ENCODE data around the gene TAOK3. TPM values are rescaled to one million over a fixed set of nuclear protein-coding genes. Genes with fewer than 3 reads are reported as not detected.

The TAOK3 gene
- total and polyA plus RNA-seq, 4 donors: 19.9 to 54.5 (median 37.7) TPM

DNA sequence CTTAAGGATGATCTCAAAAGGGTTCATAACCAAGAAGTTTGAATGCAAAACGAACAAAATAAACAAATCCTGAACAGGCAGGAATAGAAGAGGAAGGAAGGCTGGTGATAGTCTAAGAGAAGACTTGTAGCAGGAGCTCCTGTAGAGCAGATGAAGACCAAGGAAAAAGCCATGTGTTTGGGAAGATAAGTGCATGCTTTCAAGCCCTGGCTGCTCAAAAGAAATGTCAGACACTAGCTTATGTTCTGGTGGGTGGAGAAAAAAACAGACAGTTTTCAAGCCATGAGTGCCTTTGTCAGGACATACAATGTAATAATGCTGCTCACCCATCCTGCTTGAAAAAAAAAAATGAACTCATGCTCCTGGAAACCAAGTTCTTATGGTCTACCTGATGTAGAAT is 27.4 kb downstream of the TAOK3 start:
- H3K4me3 ChIP-seq: no peak overlapping the region
- ATAC-seq (ENCODE audit: insufficient read depth, low FRiP score) (no peak), DNase-seq (no peak)
- H3K9ac ChIP-seq (ENCODE audit: insufficient read depth in 1 of 2, low read length in 2 of 2): no peak overlapping the region
- no peaks in the 10 kb centered on the region for H3K27me3 ChIP-seq (ENCODE audit: control insufficient read depth in 3 of 3, insufficient read depth in 3 of 3, low read length in 2 of 3)
- no peak overlapping the region for H3K27ac ChIP-seq (ENCODE audit: low read depth in 1 of 2, low read length in 1 of 2)
- TF ChIP-seq, protein P1, sequence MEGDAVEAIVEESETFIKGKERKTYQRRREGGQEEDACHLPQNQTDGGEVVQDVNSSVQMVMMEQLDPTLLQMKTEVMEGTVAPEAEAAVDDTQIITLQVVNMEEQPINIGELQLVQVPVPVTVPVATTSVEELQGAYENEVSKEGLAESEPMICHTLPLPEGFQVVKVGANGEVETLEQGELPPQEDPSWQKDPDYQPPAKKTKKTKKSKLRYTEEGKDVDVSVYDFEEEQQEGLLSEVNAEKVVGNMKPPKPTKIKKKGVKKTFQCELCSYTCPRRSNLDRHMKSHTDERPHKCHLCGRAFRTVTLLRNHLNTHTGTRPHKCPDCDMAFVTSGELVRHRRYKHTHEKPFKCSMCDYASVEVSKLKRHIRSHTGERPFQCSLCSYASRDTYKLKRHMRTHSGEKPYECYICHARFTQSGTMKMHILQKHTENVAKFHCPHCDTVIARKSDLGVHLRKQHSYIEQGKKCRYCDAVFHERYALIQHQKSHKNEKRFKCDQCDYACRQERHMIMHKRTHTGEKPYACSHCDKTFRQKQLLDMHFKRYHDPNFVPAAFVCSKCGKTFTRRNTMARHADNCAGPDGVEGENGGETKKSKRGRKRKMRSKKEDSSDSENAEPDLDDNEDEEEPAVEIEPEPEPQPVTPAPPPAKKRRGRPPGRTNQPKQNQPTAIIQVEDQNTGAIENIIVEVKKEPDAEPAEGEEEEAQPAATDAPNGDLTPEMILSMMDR (IDR thresholded peaks at IDR 0.05; ENCODE audit: control extremely low read depth, extremely low read depth): no peak
- no peaks in the 10 kb centered on the region for H3K9me3 ChIP-seq (ENCODE audit: control insufficient read depth in 4 of 4, insufficient read depth in 3 of 4, low read length in 3 of 4)
- H3K36me3 ChIP-seq (ENCODE audit: control insufficient read depth in 4 of 4, insufficient read depth in 4 of 4, low read length in 4 of 4): no peaks in the 10 kb centered on the region
- H3K4me1 ChIP-seq (ENCODE audit: control insufficient read depth in 5 of 5, insufficient read depth in 5 of 5, low read length in 5 of 5): peaks cover 0 to 6% (median 4%) of the 10 kb centered on the region in 5 donors
- 2 to 22% methylated on average over 1 of the region's 1 CpG for WGBS, 2 donors

DNA sequence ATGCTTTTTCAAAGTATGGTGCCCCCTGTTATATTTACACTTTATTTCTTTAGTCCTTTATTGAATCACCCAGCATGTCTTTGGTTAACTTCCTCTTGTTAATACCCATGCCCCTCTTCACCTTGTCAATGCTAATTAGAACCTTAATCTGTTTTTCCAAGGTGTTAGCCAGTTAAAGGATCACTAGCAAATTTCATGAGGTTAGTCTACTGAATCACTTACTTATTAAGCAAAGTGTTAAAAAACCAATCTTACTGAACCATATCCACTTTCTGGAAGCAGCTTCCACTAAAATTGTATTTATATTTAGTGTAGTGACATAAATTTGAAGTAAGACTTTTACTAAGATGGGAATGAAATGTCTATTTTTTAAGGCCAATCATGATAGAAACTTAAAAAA is 27.9 kb downstream of the TAOK3 start:
- TF ChIP-seq, protein P1 (IDR thresholded peaks at IDR 0.05; ENCODE audit: control extremely low read depth, extremely low read depth): no peak
- Histone ChIP-seq H3K9ac (ENCODE audit: insufficient read depth in 1 of 2, low read length in 2 of 2) (no peak overlapping the region), H3K36me3 (ENCODE audit: control insufficient read depth in 4 of 4, insufficient read depth in 4 of 4, low read length in 4 of 4) (no peaks in the 10 kb centered on the region), H3K27ac (ENCODE audit: low read depth in 1 of 2, low read length in 1 of 2) (no peak overlapping the region), H3K4me1 (ENCODE audit: control insufficient read depth in 5 of 5, insufficient read depth in 5 of 5, low read length in 5 of 5) (peaks cover 0 to 6% (median 4%) of the 10 kb centered on the region in 5 donors), H3K4me3 (no peak overlapping the region), H3K27me3 (ENCODE audit: control insufficient read depth in 3 of 3, insufficient read depth in 3 of 3, low read length in 2 of 3) (no peaks in the 10 kb centered on the region), H3K9me3 (ENCODE audit: control insufficient read depth in 4 of 4, insufficient read depth in 3 of 4, low read length in 3 of 4) (no peaks in the 10 kb centered on the region)
- no peak for ATAC-seq (ENCODE audit: insufficient read depth, low FRiP score)
- no peak for DNase-seq

DNA sequence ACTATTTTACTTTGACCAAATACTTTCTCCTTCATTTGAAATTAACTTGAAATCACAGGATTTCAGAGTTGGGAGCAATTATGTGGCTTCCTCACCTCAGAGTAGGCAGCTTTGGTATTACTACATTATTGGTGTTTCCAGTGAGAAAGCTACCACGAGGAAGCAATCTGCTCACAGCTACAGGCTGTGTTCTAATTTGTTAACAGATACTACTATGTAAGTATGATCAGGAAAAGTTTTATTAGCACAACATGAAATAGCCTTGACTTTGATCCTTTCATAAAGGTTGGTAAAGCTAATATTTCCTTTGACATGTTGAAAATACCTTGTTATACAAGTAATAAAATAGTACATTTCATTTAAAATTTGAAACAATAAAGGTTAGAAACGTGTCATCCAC is 30.6 kb downstream of the TAOK3 start:
- peaks cover 0 to 13% (median 6%) of the 10 kb centered on the region in 5 donors for H3K4me1 ChIP-seq (ENCODE audit: control insufficient read depth in 5 of 5, insufficient read depth in 5 of 5, low read length in 5 of 5)
- H3K9me3 ChIP-seq (ENCODE audit: control insufficient read depth in 4 of 4, insufficient read depth in 3 of 4, low read length in 3 of 4): no peaks in the 10 kb centered on the region
- H3K4me3 ChIP-seq: no peak overlapping the region
- no peak overlapping the region for H3K27ac ChIP-seq (ENCODE audit: low read depth in 1 of 2, low read length in 1 of 2)
- DNase-seq (no peak), ATAC-seq (ENCODE audit: insufficient read depth, low FRiP score) (no peak)
- no peak overlapping the region for H3K9ac ChIP-seq (ENCODE audit: insufficient read depth in 1 of 2, low read length in 2 of 2)
- no peaks in the 10 kb centered on the region for H3K36me3 ChIP-seq (ENCODE audit: control insufficient read depth in 4 of 4, insufficient read depth in 4 of 4, low read length in 4 of 4)
- no peaks in the 10 kb centered on the region for H3K27me3 ChIP-seq (ENCODE audit: control insufficient read depth in 3 of 3, insufficient read depth in 3 of 3, low read length in 2 of 3)
- TF ChIP-seq, protein P1 (IDR thresholded peaks at IDR 0.05; ENCODE audit: control extremely low read depth, extremely low read depth): no peak
- 50 to 57% methylated on average over 2 of the region's 2 CpGs for WGBS, 2 donors

DNA sequence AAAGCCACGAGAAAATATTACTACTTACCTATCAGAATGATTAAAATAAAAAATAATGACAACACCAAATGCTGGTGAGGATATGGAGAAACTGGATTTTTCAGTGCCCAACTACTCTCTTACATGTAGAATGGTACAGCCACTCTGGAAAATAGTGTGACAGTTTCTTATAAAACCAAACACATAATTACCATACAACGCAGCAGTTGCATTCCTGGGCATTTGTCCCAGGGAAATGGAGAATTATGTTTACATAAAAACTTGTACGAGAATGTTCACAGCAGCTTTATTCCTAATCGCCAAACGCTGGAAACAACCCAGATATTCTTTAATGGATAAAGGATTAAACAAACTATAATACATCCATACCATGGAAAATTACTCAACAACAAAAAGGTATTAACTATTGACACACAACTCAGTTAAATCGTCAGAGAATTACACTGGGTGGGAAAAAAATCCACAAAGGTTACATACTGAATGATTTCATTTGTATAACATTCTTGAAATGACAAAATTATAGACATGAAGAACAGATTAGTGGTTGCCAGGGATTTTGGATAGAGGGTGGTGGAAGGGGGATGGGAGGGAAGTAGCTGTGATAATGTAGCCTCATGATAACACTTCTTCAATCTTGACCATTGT is 35.4 kb downstream of the TAOK3 start:
- TF ChIP-seq, protein P1 (IDR thresholded peaks at IDR 0.05; ENCODE audit: control extremely low read depth, extremely low read depth): no peak
- Histone ChIP-seq H3K27ac (ENCODE audit: low read depth in 1 of 2, low read length in 1 of 2) (no peak overlapping the region), H3K9me3 (ENCODE audit: control insufficient read depth in 4 of 4, insufficient read depth in 3 of 4, low read length in 3 of 4) (no peaks in the 10 kb centered on the region), H3K9ac (ENCODE audit: insufficient read depth in 1 of 2, low read length in 2 of 2) (no peak overlapping the region), H3K4me3 (no peak overlapping the region), H3K4me1 (ENCODE audit: control insufficient read depth in 5 of 5, insufficient read depth in 5 of 5, low read length in 5 of 5) (peaks cover 0 to 26% (median 0%) of the 10 kb centered on the region in 5 donors), H3K36me3 (ENCODE audit: control insufficient read depth in 4 of 4, insufficient read depth in 4 of 4, low read length in 4 of 4) (no peaks in the 10 kb centered on the region), H3K27me3 (ENCODE audit: control insufficient read depth in 3 of 3, insufficient read depth in 3 of 3, low read length in 2 of 3) (no peaks in the 10 kb centered on the region)
- 45 to 75% methylated on average over 6 of the region's 6 CpGs for WGBS, 2 donors
- DNase-seq: peak; percentile 76 to 98 (median 98)
- no peak for ATAC-seq (ENCODE audit: insufficient read depth, low FRiP score)

Measured in lung (tissue), 12 donors.